Stimulated activated CD8-positive, alpha-beta memory T cell treated with anti-CD3 and anti-CD28 coated beads, Interleukin-12 subunit alpha, Interleukin-12 subunit beta, amount 100 ng/mL, for 24 hours (primary cell): ENCODE results near the gene WDR76.
"Not testable (repeated sequence)": the region's sequence is repeated elsewhere in the genome, so short reads cannot be mapped to it uniquely, and the experiment has no call there.

Experiments
- DNase-seq: peaks from one replicate; pipeline ENCODE4 v3.0.0-alpha.2; 2020; ENCODE audit errors: extremely low read depth

WDR76 gene

GRCh38 chr15:43826508-43827341 is at the start of gene WDR76:
TSS of gene WDR76 (plus strand) at chr15:43827002. CDS start at chr15:43827033, 31 bp downstream.
- peak; percentile 49 for DNase-seq

GRCh38 chr15:43777267-43777914 is 49.4 kb upstream of the WDR76 start:
- DNase-seq = peak; percentile 56

- no peak for DNase-seq
Observed at GRCh38 chr15:43779016-43779415, 47.8 kb upstream of the WDR76 start.

DNA sequence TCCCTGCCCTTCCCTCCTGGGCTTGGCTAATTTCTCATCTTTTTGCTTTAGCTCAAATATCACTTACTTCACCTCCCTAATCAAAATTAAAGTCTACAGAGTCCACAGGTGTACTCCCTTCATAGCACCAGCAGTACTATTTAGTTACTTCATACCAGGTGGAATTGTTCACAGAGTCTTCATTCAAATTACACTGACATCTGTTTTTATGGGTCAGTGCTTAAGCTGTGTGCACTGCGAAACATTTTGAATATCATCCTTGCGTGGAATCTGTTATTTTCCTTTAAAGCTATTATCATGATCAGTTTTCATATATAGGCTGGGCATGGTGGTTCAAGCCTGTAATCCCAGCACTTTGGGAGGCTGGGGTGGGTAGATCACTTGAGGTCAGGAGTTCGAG is 37.4 kb upstream of the WDR76 start:
- DNase-seq = no peak

DNA sequence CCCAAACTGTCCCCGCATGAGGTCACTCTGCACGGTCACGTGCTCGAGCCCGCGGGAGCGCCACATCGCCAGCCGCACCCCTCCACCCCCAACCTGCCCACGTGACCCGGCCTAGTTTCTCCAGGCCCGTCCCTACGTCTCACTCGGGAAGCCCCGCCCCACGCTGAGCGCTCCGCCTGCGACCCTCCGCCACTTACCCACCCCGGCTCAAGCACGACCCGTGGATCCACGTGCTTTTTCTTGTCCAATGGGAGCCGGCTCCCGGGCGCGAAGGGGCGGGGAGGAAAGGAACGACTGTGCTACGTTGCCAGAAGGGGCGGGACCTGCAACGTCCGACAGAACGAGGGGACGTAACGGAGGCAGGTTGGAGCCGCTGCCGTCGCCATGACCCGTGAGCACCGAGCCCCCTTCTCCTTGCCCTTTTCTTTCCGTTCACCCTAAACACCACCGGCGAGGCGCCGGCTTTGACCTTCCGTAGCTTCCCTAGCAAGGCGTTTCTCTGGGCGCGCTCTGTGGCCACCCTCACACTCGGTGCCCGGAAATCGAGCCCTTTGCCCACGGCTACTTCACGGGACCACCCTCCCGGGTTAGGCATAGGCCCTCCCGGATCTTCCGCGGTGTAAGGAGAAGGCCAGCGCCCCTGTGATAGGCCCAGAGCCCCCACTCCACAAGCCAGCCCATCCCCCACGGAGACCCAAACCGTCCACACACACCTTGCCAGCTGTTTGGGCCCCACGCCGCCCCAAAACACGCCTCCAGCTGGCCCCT is 34.6 kb upstream of the WDR76 start, which contains the start of gene SERF2:
Gene SERF2 (plus strand): TSS at position 328 of the 768 bp plus-strand sequence. CDS start 57 bp downstream, at position 385.
- DNase-seq = peak; percentile 100

- DNase-seq = no peak
Observed at GRCh38 chr15:43792761-43793476, 33.9 kb upstream of the WDR76 start.

GRCh38 chr15:43793647-43794046 is 33.2 kb upstream of the WDR76 start:
- DNase-seq = no peak

- no peak for DNase-seq
Observed at GRCh38 chr15:43794269-43795037, 32.3 kb upstream of the WDR76 start.

DNA sequence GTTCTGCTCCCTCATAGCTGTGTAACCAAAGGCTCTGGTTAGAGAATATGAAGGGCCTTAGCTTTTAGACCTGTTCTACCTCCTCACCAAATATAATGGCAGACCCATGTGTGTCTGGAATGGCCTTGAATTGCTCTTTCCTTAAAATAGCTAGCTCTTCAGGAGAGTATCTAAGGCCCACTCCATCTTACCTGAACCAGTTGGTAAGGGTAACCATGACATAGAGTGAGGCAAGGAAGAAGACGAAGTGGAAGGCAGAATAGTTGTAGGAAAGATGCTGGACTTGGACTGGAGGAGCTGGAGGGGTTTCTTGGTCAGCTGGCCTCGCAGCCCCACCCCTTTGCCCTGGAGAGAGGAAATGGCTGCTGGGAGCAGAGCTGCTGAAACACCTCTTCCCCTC is 31.6 kb upstream of the WDR76 start:
- no peak for DNase-seq

DNA sequence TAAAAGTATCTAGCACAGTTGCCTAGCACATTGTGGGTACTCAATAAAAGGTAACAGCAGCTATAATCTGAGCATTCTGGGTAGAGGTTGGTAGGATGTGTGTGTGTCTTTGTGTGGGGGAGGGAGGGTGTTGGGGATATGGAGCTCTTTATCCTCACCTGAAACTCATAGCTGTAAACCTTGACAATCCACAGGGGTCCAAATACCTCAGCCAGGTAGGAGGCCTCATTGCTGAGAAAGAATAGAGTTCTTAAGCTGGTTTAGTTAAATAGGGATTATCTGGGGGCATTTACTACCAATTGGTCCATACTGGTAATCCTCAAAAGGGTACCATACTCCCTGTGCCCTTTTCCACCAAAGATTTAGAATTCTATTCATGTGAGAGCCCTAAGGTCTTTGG is 30.8 kb upstream of the WDR76 start:
- no peak for DNase-seq

GRCh38 chr15:43796566-43796965 is 30.2 kb upstream of the WDR76 start:
- DNase-seq = no peak

GRCh38 chr15:43799209-43799944 is 27.4 kb upstream of the WDR76 start:
- DNase-seq = no peak

DNA sequence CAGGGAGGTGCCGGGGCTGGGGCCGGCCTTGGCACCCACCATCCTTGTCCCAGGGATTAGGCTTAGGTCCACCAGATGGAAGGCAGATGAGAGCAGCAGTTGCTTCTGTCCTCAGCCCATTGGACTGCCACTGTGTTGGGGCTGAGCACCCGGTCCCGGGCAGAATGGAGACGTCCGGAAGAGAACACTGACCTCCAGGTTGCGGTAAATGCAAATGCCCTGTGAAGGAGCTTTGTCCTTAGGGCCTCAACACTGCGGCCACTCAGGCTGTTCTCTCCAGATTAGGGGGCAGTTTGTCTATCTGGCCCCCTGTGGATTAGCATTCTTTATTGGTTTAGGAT is 26.9 kb upstream of the WDR76 start, which contains the start of gene SERINC4:
Gene SERINC4 (minus strand): TSS at position 276 of the 341 bp plus-strand sequence. CDS start 234 bp downstream, at position 42.
- no peak for DNase-seq

- DNase-seq = peak; percentile 80
Observed at GRCh38 chr15:43800286-43801141, 26.3 kb upstream of the WDR76 start, which contains the start of gene HYPK. TSS of gene HYPK (plus strand) at chr15:43800599. CDS start at chr15:43800623, 24 bp downstream.

DNA sequence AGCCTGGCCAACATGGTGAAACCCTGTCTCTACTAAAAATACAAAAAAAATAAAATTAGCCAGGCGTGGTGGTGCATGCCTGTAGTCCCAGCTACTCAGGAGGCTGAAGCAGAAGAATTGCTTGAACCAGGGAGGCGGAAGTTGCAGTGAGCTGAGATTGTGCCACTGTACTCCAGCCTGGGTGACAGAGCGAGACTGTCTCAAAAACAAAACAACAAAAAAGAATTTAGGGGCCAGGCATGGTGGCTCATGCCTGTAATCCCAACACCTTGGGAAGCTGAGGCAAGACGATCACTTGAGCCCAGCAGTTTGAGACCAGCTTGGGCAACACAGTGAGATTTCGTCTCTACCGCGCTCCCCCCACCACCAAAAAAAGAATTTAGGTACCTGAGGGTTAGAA is 24.1 kb upstream of the WDR76 start:
- DNase-seq = not testable (repeated sequence)

DNA sequence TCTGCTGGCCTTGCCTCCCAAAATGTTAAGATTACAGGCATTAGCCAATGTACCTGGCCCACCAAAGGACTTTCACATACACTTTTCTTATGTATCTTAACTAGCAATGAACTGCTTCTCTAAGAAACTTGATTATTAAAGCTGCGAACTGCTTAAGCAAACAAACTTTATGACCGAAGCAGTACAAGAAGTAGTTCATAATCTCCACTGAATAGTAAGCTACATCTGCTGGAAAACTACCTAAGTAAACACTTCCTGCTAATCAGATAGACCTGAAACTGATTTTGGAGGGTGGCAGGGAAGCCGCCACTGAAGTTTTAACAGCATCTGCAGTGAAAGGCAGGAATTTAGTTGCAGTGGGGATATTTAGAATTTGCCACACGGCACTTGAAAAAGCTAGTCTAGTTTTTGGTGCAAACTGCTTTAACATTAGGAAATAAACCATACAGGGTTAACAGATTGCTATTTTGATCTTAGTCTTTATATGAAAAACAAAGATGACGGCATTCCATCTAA is 18.3 kb upstream of the WDR76 start:
- no peak for DNase-seq

GRCh38 chr15:43808960-43809678 is 17.7 kb upstream of the WDR76 start:
- DNase-seq = no peak

GRCh38 chr15:43815064-43815463 is 11.7 kb upstream of the WDR76 start:
- not testable (repeated sequence) for DNase-seq
